Head of caudate nucleus (tissue), 42 donors: Measurements from ENCODE around the gene KCNQ1.

Experiments
- DNase-seq, 42 donors: peaks; one replicate each; pipeline versions ENCODE4 v3.0.0 to v3.0.0-alpha.2; 2020 to 2021; ENCODE audit warnings: mixed read lengths in 7 of 42
- intact Hi-C: fragments of 100-400 bp; cut with DNase I; formaldehyde crosslinking; loops from one replicate; pipeline ENCODE4 v1.15.0; 2022

Gene KCNQ1

GRCh38 chr11:2842876-2843275 lies 398.1 kb downstream of the KCNQ1 start:
- no peak for DNase-seq
- intact Hi-C loops: no loop called here

GRCh38 chr11:2843551-2843950 lies 398.7 kb downstream of the KCNQ1 start:
- DNase-seq: no peak
- intact Hi-C loops: no loop called here

- DNase-seq: no peak
- intact Hi-C loops: no loop called here
These were observed 399.5 kb downstream of the KCNQ1 start for GRCh38 chr11:2844116-2844842.

GRCh38 chr11:2844996-2845395 lies 400.2 kb downstream of the KCNQ1 start:
- intact Hi-C loops: no loop called here
- DNase-seq: no peak

GRCh38 chr11:2846056-2846455 lies 401.2 kb downstream of the KCNQ1 start:
- no peak for DNase-seq
- intact Hi-C loops: no loop called here

- intact Hi-C loops: no loop called here
- DNase-seq: no peak
These were observed 401.7 kb downstream of the KCNQ1 start for GRCh38 chr11:2846470-2846869.

GRCh38 chr11:2847561-2847960 lies 402.8 kb downstream of the KCNQ1 start:
- no peak for DNase-seq

GRCh38 chr11:2848497-2848896 lies 403.7 kb downstream of the KCNQ1 start:
- intact Hi-C loops: no loop called here
- DNase-seq: no peak

More at GRCh38 chr11:2847561-2847960, 402.8 kb downstream of the KCNQ1 start:
- intact Hi-C loops: no loop called here

- intact Hi-C loops: no loop called here
- DNase-seq: no peak
These were observed 405.4 kb downstream of the KCNQ1 start for GRCh38 chr11:2849994-2850770.

GRCh38 chr11:2853401-2853800 lies 408.6 kb downstream of the KCNQ1 start:
- intact Hi-C loops: no loop called here
- DNase-seq: no peak

- DNase-seq: no peak
- intact Hi-C loops: no loop called here
These were observed 409.3 kb downstream of the KCNQ1 start for GRCh38 chr11:2853997-2854560.

- no peak for DNase-seq
- intact Hi-C loops: no loop called here
These were observed 410.4 kb downstream of the KCNQ1 start for GRCh38 chr11:2855162-2855561.

GRCh38 chr11:2857276-2857675 lies 412.5 kb downstream of the KCNQ1 start:
- no peak for DNase-seq
- intact Hi-C loops: no loop called here

- no peak for DNase-seq
- intact Hi-C loops: no loop called here
These were observed 413.1 kb downstream of the KCNQ1 start for GRCh38 chr11:2857918-2858317.

GRCh38 chr11:2858995-2859698 lies 414.3 kb downstream of the KCNQ1 start:
- DNase-seq: no peak
- intact Hi-C loops: no loop called here

- DNase-seq: no peak
- intact Hi-C loops: no loop called here
These were observed 414.9 kb downstream of the KCNQ1 start for GRCh38 chr11:2859699-2860037.

GRCh38 chr11:2860636-2861035 lies 415.8 kb downstream of the KCNQ1 start:
- DNase-seq: no peak
- intact Hi-C loops: no loop called here

- DNase-seq: peak in 9 of 42 donors; percentile 29 to 61 (median 42)
- intact Hi-C loops: no loop called here
These were observed 417.8 kb downstream of the KCNQ1 start for GRCh38 chr11:2862395-2863275.

GRCh38 chr11:2863276-2863618 lies 418.4 kb downstream of the KCNQ1 start:
- intact Hi-C loops: no loop called here
- no peak for DNase-seq
